ENCODE data around the gene AHDC1. TPM values are rescaled to one million over a fixed set of nuclear protein-coding genes. Genes with fewer than 3 reads are reported as not detected.
A peak's percentile ranks its signal among the peaks of the same experiment; 100 is the strongest.

AHDC1 gene
- total and polyA plus RNA-seq, 8 donors = 10.4 to 27.5 (median 14.9) TPM

GRCh38 chr1:27599605-27600497, 4.1 kb downstream of the AHDC1 start:
- FAIRE-seq (no peak), DNase-seq (no peak), ATAC-seq (no peak)
- TF ChIP-seq CTCF (IDR thresholded peaks at IDR 0.05) = no peak
- Histone ChIP-seq H3K4me3 (no peak overlapping the region), H3K9me3 (no peaks in the 10 kb centered on the region), H3K36me3 (no peaks in the 10 kb centered on the region), H3K4me1 (peaks cover 6 to 25% (median 18%) of the 10 kb centered on the region in 3 donors), H3K27me3 (no peaks in the 10 kb centered on the region), H3K27ac (peak overlapping the region in 1 of 4 donors; percentile 39)
- 42 to 50% methylated on average over 9 of the region's 9 CpGs for WGBS, 2 donors
- intact Hi-C loops (cut with DNase I) = loop anchor here in 1 of 3 donors (5.0 kb wide), 1 partner anchor 43 kb away; no protein-coding TSS in a partner anchor

GRCh38 chr1:27598902-27599528, 4.9 kb downstream of the AHDC1 start:
- TF ChIP-seq CTCF (IDR thresholded peaks at IDR 0.05) = no peak
- Histone ChIP-seq H3K4me3 (no peak overlapping the region), H3K9me3 (no peaks in the 10 kb centered on the region), H3K4me1 (peaks cover 6 to 25% (median 18%) of the 10 kb centered on the region in 3 donors), H3K27me3 (no peaks in the 10 kb centered on the region), H3K27ac (peak overlapping the region in 2 of 4 donors; percentile 39 to 55), H3K36me3 (no peaks in the 10 kb centered on the region)
- 7 to 10% methylated on average over 6 of the region's 6 CpGs for WGBS, 2 donors
- intact Hi-C loops (cut with DNase I) = no loop called here
- ATAC-seq (peak; percentile 0 to 38 (median 8)), DNase-seq (peak in 4 of 6 donors; percentile 50 to 64 (median 60)), FAIRE-seq (no peak)

DNA sequence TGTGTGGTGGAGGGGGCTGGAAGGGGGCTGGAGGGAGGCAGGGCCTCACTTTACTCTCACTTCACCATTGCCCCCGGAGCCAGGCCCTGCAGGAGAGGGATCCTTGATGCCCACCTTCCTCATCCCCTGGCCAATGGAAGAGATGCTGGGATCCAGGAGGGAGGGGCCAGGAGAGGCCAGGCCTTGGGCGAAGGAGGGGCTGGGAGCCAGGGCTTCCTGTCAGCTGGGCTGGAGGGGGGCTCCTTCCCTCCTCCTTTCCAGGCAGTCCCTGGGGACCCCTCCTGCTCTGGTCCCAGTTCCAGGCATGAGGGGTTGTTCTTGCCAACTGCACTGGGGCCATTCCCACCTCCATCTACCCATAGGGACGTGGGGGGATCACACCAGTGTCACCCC, 5.7 kb downstream of the AHDC1 start:
- ATAC-seq = no peak
- Histone ChIP-seq H3K27ac (no peak overlapping the region), H3K36me3 (no peaks in the 10 kb centered on the region), H3K4me3 (no peak overlapping the region), H3K9me3 (no peaks in the 10 kb centered on the region), H3K27me3 (no peaks in the 10 kb centered on the region), H3K4me1 (peaks cover 6 to 25% (median 18%) of the 10 kb centered on the region in 3 donors)
- DNase-seq = no peak
- WGBS, 2 donors = 70 to 81% methylated on average over 3 of the region's 3 CpGs
- TF ChIP-seq CTCF (IDR thresholded peaks at IDR 0.05) = no peak
- no peak for FAIRE-seq
- intact Hi-C loops (cut with DNase I) = no loop called here

DNA sequence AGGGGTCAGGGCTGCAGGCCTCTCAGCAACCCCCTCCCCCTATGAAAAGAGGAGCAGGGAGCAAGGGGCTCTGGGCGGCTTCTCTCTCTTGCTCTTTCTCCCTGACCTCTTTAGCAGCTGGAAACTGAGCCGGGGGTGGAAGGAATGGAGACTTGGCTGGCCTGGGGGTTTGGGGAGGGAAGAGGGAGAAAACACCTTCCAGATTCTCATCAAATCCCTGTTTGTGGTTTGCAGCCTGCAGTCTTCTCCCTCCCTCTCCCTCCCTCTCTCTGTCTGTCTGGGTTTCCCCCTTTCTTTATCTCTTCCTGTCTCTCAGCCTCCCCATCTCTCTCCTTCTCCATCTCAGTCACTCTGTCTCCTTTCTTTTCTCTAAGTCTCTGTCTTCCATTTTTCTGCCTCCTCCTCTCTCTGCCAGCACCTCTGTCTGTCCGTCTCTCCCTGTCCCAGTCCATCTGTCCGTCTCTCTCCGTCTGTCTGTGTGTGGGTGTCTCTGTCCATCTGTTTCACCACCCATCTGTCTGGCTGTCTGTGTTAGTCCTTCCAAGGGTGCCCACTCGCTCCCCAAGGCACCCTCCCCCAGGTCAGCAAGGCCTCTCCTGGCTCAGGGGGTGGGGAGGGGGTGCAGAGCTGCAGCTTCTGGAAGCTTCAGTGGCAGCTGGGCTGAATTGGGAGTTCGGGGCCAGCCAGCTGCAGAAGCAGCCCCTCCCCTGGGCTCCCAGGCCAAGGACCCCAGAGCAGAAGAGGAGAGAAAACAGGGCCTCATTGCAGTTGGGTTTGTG, 6.2 kb downstream of the AHDC1 start:
- Histone ChIP-seq H3K4me1 (peaks cover 6 to 25% (median 18%) of the 10 kb centered on the region in 3 donors), H3K9me3 (no peaks in the 10 kb centered on the region), H3K27ac (no peak overlapping the region), H3K27me3 (no peaks in the 10 kb centered on the region), H3K4me3 (no peak overlapping the region), H3K36me3 (no peaks in the 10 kb centered on the region)
- WGBS, 2 donors = 84% methylated on average over 7 of the region's 7 CpGs
- no peak for FAIRE-seq
- DNase-seq = no peak
- intact Hi-C loops (cut with DNase I) = no loop called here
- no peak for ATAC-seq
- TF ChIP-seq CTCF (IDR thresholded peaks at IDR 0.05) = no peak

Measured in pancreas (tissue), 10 donors.